Stomach (tissue), 9 donors: ENCODE results near the gene GPBP1. TPM values are rescaled to one million over a fixed set of nuclear protein-coding genes. Genes with fewer than 3 reads are reported as not detected.

Source experiments
- DNase-seq, 2 donors: peaks; one replicate each; pipeline versions ENCODE4 v3.0.0 to v3.0.0-alpha.2; 2013 to 2019
- H3K27ac ChIP-seq, 5 donors: fragments of 200-600 bp in 4 of 5; sonication (generic) in 4 of 5; one replicate each; pipeline ENCODE4 v1.5.1; 2013 to 2019; ENCODE audit warnings: mild to moderate bottlenecking in 1 of 5, moderate library complexity in 1 of 5
- H3K27me3 ChIP-seq, 3 donors: fragments of 200-600 bp; sonication (generic); one replicate each; pipeline ENCODE4 v1.5.1; 2017 to 2019; ENCODE audit warnings: mixed run types in 1 of 3
- H3K36me3 ChIP-seq, 4 donors: fragments of 200-600 bp; sonication (generic); 1 replicate in 3 of 4; 2 replicates in 1 of 4; pipeline ENCODE4 v1.5.1; 2016 to 2019
- H3K4me1 ChIP-seq, 4 donors: fragments of 200-600 bp; sonication (generic); one replicate each; pipeline ENCODE4 v1.5.1; 2016 to 2019
- H3K4me3 ChIP-seq, 4 donors: fragments of 200-600 bp; sonication (generic) in 3 of 4; one replicate each; pipeline ENCODE4 v1.5.1; 2016 to 2019; ENCODE audit warnings: mild to moderate bottlenecking in 1 of 4
- H3K9me3 ChIP-seq, 4 donors: fragments of 200-600 bp; sonication (generic); one replicate each; pipeline ENCODE4 v1.5.1; 2016 to 2019
- EP300 ChIP-seq: sonication (generic); formaldehyde crosslinking; IDR thresholded peaks from one replicate; pipeline ENCODE4 v1.6.1; 2017; ENCODE audit warnings: antibody characterized with exemption
- POLR2A ChIP-seq, 4 donors: fragments of 450-650 bp; IDR thresholded peaks; one replicate each; pipeline ENCODE4 v1.6.1; 2016; ENCODE audit warnings: antibody characterized with exemption in 4 of 4, control low read depth in 2 of 4, mild to moderate bottlenecking in 1 of 4, moderate library complexity in 1 of 4
- POLR2AphosphoS5 ChIP-seq, 3 donors: sonication (generic); formaldehyde crosslinking; IDR thresholded peaks; one replicate each; pipeline ENCODE4 v1.6.1; 2016; ENCODE audit warnings: antibody characterized with exemption in 3 of 3
- WGBS, 5 donors: extraction: QIAGEN DNeasy Blood & Tissue Kit in 3 of 5; methylation state at CpG; one replicate each; pipeline versions ENCODE4 v1.1.5 to v1.1.7; 2013 to 2018; 5-methylcytosine and 5-hydroxymethylcytosine counted together
- intact Hi-C: fragments of 100-400 bp; cut with DNase I; formaldehyde crosslinking; loops from one replicate; pipeline ENCODE4 v1.15.1; 2023; ENCODE audit warnings: low total_unique reads
- polyA plus RNA-seq, 3 donors: library from polyadenylated mRNA; stranded (reverse); fragments of 200-250 nt; gene quantifications; one replicate each; pipeline ENCODE4 v1.2.3, GENCODE V29; 2013
- total RNA-seq, 5 donors: library from RNA; depleted of rRNA; stranded (reverse); fragments of >200 nt; gene quantifications; one replicate each; pipeline versions ENCODE4 v1.1.0 to v1.2.3, GENCODE V29; 2014 to 2016
- TF ChIP-seq, protein P1 (sequence below), 7 experiments: fragments of 450-650 bp in 4 of 7; fragments of 200-600 bp in 3 of 7; sonication (generic) in 3 of 7; IDR thresholded peaks; one replicate each; pipeline ENCODE4 v1.5.1; 2016 to 2019; ENCODE audit warnings: antibody characterized with exemption in 7 of 7, control low read depth in 2 of 7, mild to moderate bottlenecking in 1 of 7
- donor health status: healthy with polysubstance abuse.
- donor health status: Bipolar disorder and iron deficiency.
- donor health status: healthy.

Gene GPBP1
- total and polyA plus RNA-seq, 8 donors = 29.8 to 155 (median 54.6) TPM

DNA sequence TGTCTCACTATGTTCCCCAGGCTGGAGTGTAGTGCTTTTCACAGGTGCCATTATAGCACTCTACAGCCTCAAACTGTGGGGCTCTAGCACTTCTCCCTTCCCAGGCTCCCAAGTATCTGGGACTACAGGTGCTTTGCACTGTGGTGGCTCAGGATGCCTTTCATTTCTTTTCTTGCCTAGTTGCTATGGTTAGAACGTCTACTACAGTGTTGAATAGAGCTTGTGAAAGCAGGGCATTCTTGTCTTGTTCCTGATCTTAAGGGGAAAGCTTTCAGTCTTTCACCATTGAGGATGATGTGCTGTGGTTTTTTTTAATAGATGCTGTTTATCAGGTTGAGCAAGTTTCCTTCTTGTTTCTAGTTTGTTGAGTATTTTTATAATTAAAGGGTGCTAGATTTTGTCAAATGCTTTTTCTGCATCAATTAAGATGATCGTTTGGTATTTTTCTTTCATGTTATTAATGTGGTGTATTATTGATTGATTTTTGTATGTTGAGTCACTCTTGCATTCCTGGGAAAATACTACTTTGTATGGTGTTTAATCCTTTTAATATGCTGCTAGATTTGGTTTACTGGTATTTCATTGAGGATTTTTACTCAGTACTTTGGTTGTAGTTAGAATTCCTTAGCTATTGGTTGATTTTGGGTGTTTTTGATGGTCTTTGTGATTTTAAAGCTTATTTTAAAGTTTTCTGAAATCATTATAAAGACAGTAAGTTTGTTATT, 35.6 kb downstream of the GPBP1 start:
- H3K4me3 ChIP-seq = no peak overlapping the region
- H3K27me3 ChIP-seq = no peaks in the 10 kb centered on the region
- whole genome bisulfite sequencing, 5 donors = 29 to 42% (median 37%) methylated on average over 2 of the region's 2 CpGs
- TF ChIP-seq, protein P1, sequence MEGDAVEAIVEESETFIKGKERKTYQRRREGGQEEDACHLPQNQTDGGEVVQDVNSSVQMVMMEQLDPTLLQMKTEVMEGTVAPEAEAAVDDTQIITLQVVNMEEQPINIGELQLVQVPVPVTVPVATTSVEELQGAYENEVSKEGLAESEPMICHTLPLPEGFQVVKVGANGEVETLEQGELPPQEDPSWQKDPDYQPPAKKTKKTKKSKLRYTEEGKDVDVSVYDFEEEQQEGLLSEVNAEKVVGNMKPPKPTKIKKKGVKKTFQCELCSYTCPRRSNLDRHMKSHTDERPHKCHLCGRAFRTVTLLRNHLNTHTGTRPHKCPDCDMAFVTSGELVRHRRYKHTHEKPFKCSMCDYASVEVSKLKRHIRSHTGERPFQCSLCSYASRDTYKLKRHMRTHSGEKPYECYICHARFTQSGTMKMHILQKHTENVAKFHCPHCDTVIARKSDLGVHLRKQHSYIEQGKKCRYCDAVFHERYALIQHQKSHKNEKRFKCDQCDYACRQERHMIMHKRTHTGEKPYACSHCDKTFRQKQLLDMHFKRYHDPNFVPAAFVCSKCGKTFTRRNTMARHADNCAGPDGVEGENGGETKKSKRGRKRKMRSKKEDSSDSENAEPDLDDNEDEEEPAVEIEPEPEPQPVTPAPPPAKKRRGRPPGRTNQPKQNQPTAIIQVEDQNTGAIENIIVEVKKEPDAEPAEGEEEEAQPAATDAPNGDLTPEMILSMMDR (IDR thresholded peaks at IDR 0.05) = no peak
- no peak for TF ChIP-seq POLR2AphosphoS5 (IDR thresholded peaks at IDR 0.05)
- no peak for TF ChIP-seq POLR2A (IDR thresholded peaks at IDR 0.05)
- TF ChIP-seq EP300 = no peak
- DNase-seq = no peak
- H3K4me1 ChIP-seq = peaks cover 9 to 72% (median 38%) of the 10 kb centered on the region in 4 donors
- peaks cover 0 to 7% (median 6%) of the 10 kb centered on the region in 4 donors for H3K36me3 ChIP-seq
- no peaks in the 10 kb centered on the region for H3K9me3 ChIP-seq
- H3K27ac ChIP-seq = no peak overlapping the region
- intact Hi-C loops = loop anchor here (10.0 kb wide), 1 partner anchor 305 kb away; the partner anchor contains the start of gene SETD9

DNA sequence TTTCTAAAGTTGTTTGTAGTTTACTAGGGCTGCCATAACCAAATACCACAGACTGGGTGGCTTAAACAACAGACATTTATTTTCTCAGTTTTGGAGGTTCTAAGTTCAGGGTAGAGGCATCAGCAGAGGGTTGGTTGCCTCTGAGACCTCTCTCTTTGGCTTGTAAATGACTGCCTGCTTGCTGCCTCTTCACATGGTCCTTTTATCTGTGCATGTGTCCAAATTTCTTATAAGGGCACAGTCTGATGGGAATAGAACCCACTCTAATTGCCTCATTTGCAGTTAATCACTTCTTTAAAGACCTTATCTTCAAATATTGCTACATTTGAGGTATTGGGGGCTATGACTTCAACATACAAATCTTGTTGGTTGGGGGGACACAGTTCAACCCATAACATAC, 36.8 kb downstream of the GPBP1 start:
- Histone ChIP-seq H3K27me3 (no peaks in the 10 kb centered on the region), H3K4me1 (peaks cover 9 to 71% (median 35%) of the 10 kb centered on the region in 4 donors), H3K36me3 (peaks cover 0 to 19% (median 18%) of the 10 kb centered on the region in 4 donors), H3K9me3 (no peaks in the 10 kb centered on the region), H3K27ac (no peak overlapping the region), H3K4me3 (no peak overlapping the region)
- intact Hi-C loops = loop anchor here (10.0 kb wide), 1 partner anchor 306 kb away; the partner anchor contains the start of gene SETD9
- no peak for DNase-seq
- no peak for TF ChIP-seq POLR2A (IDR thresholded peaks at IDR 0.05)
- no peak for TF ChIP-seq EP300
- no peak for TF ChIP-seq POLR2AphosphoS5 (IDR thresholded peaks at IDR 0.05)
- TF ChIP-seq, protein P1 (IDR thresholded peaks at IDR 0.05) = no peak

DNA sequence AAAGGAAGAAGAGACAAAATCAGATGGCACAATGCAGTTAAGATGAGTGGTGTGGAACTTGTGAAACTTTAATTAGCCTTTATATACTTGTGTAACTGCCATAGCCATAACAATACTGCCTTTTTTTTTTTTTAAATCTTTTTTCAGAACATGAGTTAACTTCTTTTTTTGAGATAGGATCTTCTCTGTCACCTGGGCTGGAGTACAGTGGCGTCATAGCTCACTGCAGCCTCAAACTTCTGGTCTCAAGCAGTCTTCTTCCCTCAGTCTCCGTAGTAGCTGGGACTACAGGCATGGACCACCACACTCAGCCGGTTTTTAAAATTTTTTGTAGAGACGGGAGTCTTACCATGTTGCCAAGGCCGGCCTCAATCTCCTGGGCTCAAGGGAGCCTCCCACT, 37.2 kb downstream of the GPBP1 start:
- Histone ChIP-seq H3K4me3 (no peak overlapping the region), H3K4me1 (peaks cover 9 to 70% (median 36%) of the 10 kb centered on the region in 4 donors), H3K9me3 (no peaks in the 10 kb centered on the region), H3K27me3 (no peaks in the 10 kb centered on the region), H3K36me3 (peaks cover 0 to 23% (median 21%) of the 10 kb centered on the region in 4 donors), H3K27ac (no peak overlapping the region)
- no peak for DNase-seq
- intact Hi-C loops = loop anchor here (10.0 kb wide), 1 partner anchor 306 kb away; the partner anchor contains the start of gene SETD9
- TF ChIP-seq POLR2A (IDR thresholded peaks at IDR 0.05) (no peak), POLR2AphosphoS5 (IDR thresholded peaks at IDR 0.05) (no peak), EP300 (no peak)
- TF ChIP-seq, protein P1 (IDR thresholded peaks at IDR 0.05) = no peak
- 89 to 96% (median 90%) methylated on average over 5 of the region's 5 CpGs for WGBS, 5 donors

DNA sequence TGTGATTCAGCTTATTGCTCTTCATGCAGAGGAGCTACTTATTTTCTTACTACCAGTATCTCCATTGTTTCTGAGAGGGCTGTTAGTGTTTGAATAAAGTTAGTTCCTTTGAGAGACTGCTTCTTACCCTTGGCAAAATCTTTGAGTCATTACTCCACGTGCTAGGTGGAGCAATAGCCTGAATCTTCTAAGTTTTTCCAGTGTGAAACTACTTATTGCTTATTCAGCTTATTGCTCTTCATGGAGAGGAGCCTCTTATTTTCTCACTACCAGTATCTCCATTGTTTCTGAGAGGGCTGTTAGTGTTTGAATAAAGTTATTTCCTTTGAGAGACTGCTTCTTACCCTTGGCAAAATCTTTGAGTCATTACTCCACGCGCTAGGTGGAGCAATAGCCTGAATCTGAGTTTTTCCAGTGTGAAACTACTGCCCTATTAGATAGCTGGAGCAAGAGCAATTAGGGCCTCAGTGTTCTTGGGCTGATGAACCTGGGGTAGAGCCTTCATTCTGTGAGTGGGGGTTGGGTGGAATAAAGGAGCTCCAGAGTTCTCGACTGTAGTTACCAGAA, 41.9 kb downstream of the GPBP1 start:
- no peak overlapping the region for H3K4me3 ChIP-seq
- 78 to 86% (median 81%) methylated on average over 4 of the region's 4 CpGs for WGBS, 5 donors
- intact Hi-C loops = loop anchor here (5.0 to 10.0 kb wide), 2 partner anchors 268 to 311 kb away; partner anchors contain the start of gene SETD9
- H3K9me3 ChIP-seq = no peaks in the 10 kb centered on the region
- H3K4me1 ChIP-seq = peaks cover 0 to 51% (median 23%) of the 10 kb centered on the region in 4 donors
- no peak for DNase-seq
- H3K27ac ChIP-seq = no peak overlapping the region
- no peaks in the 10 kb centered on the region for H3K27me3 ChIP-seq
- H3K36me3 ChIP-seq = peaks cover 0 to 42% (median 36%) of the 10 kb centered on the region in 4 donors
- TF ChIP-seq EP300 (no peak), POLR2A (IDR thresholded peaks at IDR 0.05) (no peak), POLR2AphosphoS5 (IDR thresholded peaks at IDR 0.05) (no peak)
- TF ChIP-seq, protein P1 (IDR thresholded peaks at IDR 0.05) = no peak
